Lower leg skin (tissue), 3 donors: Measurements from ENCODE around the gene LNP1.

Experiments used
- CTCF ChIP-seq, 3 donors: fragments of 450-650 bp; IDR thresholded peaks; one replicate each; pipeline ENCODE4 v1.5.1; 2016; ENCODE audit warnings: antibody characterized with exemption in 3 of 3, mild to moderate bottlenecking in 3 of 3, moderate library complexity in 2 of 3
- POLR2A ChIP-seq, 2 donors: fragments of 450-650 bp; IDR thresholded peaks; one replicate each; pipeline ENCODE4 v1.6.1; 2016 to 2017; ENCODE audit warnings: antibody characterized with exemption in 2 of 2, mild to moderate bottlenecking in 1 of 2, moderate library complexity in 1 of 2

GRCh38 chr3:100500320-100500880 lies 99.1 kb downstream of the LNP1 start:
- TF ChIP-seq CTCF (IDR thresholded peaks at IDR 0.05) (no peak), POLR2A (IDR thresholded peaks at IDR 0.05) (no peak)
